HL-60 (cell line): ENCODE measurements around the gene PTPN13.

ENCODE experiments used
- GABPA ChIP-seq: IDR thresholded peaks from 2 replicates; pipeline ENCODE4 v1.6.1; 2012; ENCODE audit warnings: low read depth
- TF ChIP-seq, protein P1 (sequence below): IDR thresholded peaks from one replicate; pipeline ENCODE4 v1.5.1; 2011; ENCODE audit warnings: low read length, control low read depth, inconsistent platforms; ENCODE audit not compliant: insufficient read depth

DNA sequence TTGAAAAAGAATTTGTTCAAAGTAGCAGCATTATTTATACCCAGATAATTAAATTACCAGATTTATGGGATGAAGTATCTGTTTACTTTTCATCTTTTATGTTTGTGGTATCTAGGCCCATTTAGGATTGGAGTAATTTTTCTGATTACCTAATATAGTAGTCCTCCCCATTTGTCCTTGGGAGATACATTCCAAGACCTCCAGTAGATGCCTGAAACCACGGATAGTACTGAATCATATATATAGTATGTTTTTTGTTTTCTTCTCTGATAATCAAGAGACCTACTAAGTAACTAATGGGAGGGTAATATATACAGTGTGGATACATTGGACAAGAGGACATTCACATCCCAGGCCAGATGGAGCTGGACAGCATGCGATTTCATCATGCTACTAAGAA lies 30.7 kb upstream of the PTPN13 start:
- TF ChIP-seq, protein P1, sequence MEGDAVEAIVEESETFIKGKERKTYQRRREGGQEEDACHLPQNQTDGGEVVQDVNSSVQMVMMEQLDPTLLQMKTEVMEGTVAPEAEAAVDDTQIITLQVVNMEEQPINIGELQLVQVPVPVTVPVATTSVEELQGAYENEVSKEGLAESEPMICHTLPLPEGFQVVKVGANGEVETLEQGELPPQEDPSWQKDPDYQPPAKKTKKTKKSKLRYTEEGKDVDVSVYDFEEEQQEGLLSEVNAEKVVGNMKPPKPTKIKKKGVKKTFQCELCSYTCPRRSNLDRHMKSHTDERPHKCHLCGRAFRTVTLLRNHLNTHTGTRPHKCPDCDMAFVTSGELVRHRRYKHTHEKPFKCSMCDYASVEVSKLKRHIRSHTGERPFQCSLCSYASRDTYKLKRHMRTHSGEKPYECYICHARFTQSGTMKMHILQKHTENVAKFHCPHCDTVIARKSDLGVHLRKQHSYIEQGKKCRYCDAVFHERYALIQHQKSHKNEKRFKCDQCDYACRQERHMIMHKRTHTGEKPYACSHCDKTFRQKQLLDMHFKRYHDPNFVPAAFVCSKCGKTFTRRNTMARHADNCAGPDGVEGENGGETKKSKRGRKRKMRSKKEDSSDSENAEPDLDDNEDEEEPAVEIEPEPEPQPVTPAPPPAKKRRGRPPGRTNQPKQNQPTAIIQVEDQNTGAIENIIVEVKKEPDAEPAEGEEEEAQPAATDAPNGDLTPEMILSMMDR, result no peak
- no peak for TF ChIP-seq GABPA
